Lower leg skin (tissue), 3 donors: ENCODE results near the gene C1QTNF8.

ENCODE experiments used
- CTCF ChIP-seq, 3 donors: fragments of 450-650 bp; IDR thresholded peaks; one replicate each; pipeline ENCODE4 v1.5.1; 2016; ENCODE audit warnings: antibody characterized with exemption in 3 of 3, mild to moderate bottlenecking in 3 of 3, moderate library complexity in 2 of 3
- POLR2A ChIP-seq, 2 donors: fragments of 450-650 bp; IDR thresholded peaks; one replicate each; pipeline ENCODE4 v1.6.1; 2016 to 2017; ENCODE audit warnings: antibody characterized with exemption in 2 of 2, mild to moderate bottlenecking in 1 of 2, moderate library complexity in 1 of 2

GRCh38 chr16:1090620-1091587 is 5.1 kb downstream of the C1QTNF8 start:
- TF ChIP-seq POLR2A (IDR thresholded peaks at IDR 0.05): no peak
- TF ChIP-seq CTCF (IDR thresholded peaks at IDR 0.05): no peak
